Left ventricle myocardium inferior (tissue), 1 donor: ENCODE measurements around the gene SMIM29. TPM values are rescaled to one million over a fixed set of nuclear protein-coding genes. Genes with fewer than 3 reads are reported as not detected.

Experiments used
- DNase-seq: peaks from one replicate; pipeline ENCODE4 v3.0.0-alpha.2; 2020
- H3K27ac ChIP-seq: fragments of 200-600 bp; replicated peaks from 2 replicates; pipeline ENCODE4 v1.8.0; 2021
- H3K27me3 ChIP-seq: fragments of 200-600 bp; 2 replicates; pipeline ENCODE4 v1.8.0; 2021; ENCODE audit warnings: low read depth
- H3K36me3 ChIP-seq: fragments of 200-600 bp; 2 replicates; pipeline ENCODE4 v1.8.0; 2021
- H3K4me1 ChIP-seq: fragments of 200-600 bp; 2 replicates; pipeline ENCODE4 v1.8.0; 2021
- H3K4me3 ChIP-seq: fragments of 200-600 bp; 2 replicates; pipeline ENCODE4 v1.8.0; 2021; ENCODE audit warnings: mild to moderate bottlenecking, moderate library complexity
- H3K9me3 ChIP-seq: fragments of 200-600 bp; replicated peaks from 2 replicates; pipeline ENCODE4 v1.8.0; 2021
- CTCF ChIP-seq: fragments of 200-600 bp; IDR thresholded peaks from 2 replicates; pipeline ENCODE4 v1.8.0; 2021; ENCODE audit warnings: antibody characterized with exemption, mild to moderate bottlenecking, borderline replicate concordance
- intact Hi-C: fragments of 100-400 bp; cut with micrococcal nuclease; formaldehyde crosslinking; loops from one replicate; pipeline ENCODE4 v1.11.0; 2022
- total RNA-seq: library from RNA; stranded (reverse); fragmentation: NEBNext Ultra II Directional; extraction: Animal tissue kit (Norgen Biotek cat#: 25700); gene quantifications from one replicate; pipeline ENCODE4 v1.2.1, GENCODE V29; 2021
- donor health status: DM: no; HTN: yes; CAD: no; lungs with severe emphysema.

The SMIM29 gene
- total RNA-seq, 1 donor from 2014 or later, result 27.1 TPM

GRCh38 chr6:34239893-34240292, 8.9 kb downstream of the SMIM29 start:
- TF ChIP-seq CTCF, result no peak
- no peaks in the 10 kb centered on the region for H3K27me3 ChIP-seq
- H3K36me3 ChIP-seq, result peaks cover 15% of the 10 kb centered on the region
- intact Hi-C loops, result loop anchor here (5.0 kb wide), 1 partner anchor 43 kb away; no protein-coding TSS in a partner anchor
- no peaks in the 10 kb centered on the region for H3K9me3 ChIP-seq
- H3K27ac ChIP-seq, result no peak overlapping the region
- no peak for DNase-seq
- H3K4me3 ChIP-seq, result no peak overlapping the region
- H3K4me1 ChIP-seq, result peaks cover 43% of the 10 kb centered on the region

GRCh38 chr6:34239500-34239825, 9.3 kb downstream of the SMIM29 start:
- no peak for TF ChIP-seq CTCF
- Histone ChIP-seq H3K4me1 (peaks cover 39% of the 10 kb centered on the region), H3K4me3 (no peak overlapping the region), H3K27ac (no peak overlapping the region), H3K9me3 (no peaks in the 10 kb centered on the region), H3K36me3 (peaks cover 15% of the 10 kb centered on the region), H3K27me3 (no peaks in the 10 kb centered on the region)
- no peak for DNase-seq
- intact Hi-C loops, result loop anchor here (5.0 kb wide), 1 partner anchor 42 kb away; no protein-coding TSS in a partner anchor

GRCh38 chr6:34238585-34239499, 10.0 kb downstream of the SMIM29 start:
- Histone ChIP-seq H3K27ac (no peak overlapping the region), H3K4me3 (peak overlapping the region; percentile 91), H3K9me3 (no peaks in the 10 kb centered on the region), H3K36me3 (peaks cover 15% of the 10 kb centered on the region), H3K4me1 (peaks cover 33% of the 10 kb centered on the region), H3K27me3 (no peaks in the 10 kb centered on the region)
- intact Hi-C loops, result loop anchor here (5.0 kb wide), 1 partner anchor 42 kb away; no protein-coding TSS in a partner anchor
- no peak for DNase-seq
- no peak for TF ChIP-seq CTCF

GRCh38 chr6:34237722-34238584, 10.9 kb downstream of the SMIM29 start:
- DNase-seq, result no peak
- peak overlapping the region; percentile 91 for H3K4me3 ChIP-seq
- no peaks in the 10 kb centered on the region for H3K9me3 ChIP-seq
- H3K36me3 ChIP-seq, result peaks cover 15% of the 10 kb centered on the region
- peaks cover 27% of the 10 kb centered on the region for H3K4me1 ChIP-seq
- peak overlapping the region; percentile 55 for H3K27ac ChIP-seq
- intact Hi-C loops, result loop anchor here (5.0 kb wide), 1 partner anchor 41 kb away; no protein-coding TSS in a partner anchor
- H3K27me3 ChIP-seq, result no peaks in the 10 kb centered on the region
- TF ChIP-seq CTCF, result peak; percentile 23

- peak overlapping the region; percentile 91 for H3K4me3 ChIP-seq
- TF ChIP-seq CTCF, result no peak
- H3K4me1 ChIP-seq, result peaks cover 27% of the 10 kb centered on the region
- H3K27me3 ChIP-seq, result no peaks in the 10 kb centered on the region
- intact Hi-C loops, result loop anchor here (5.0 kb wide), 1 partner anchor 40 kb away; no protein-coding TSS in a partner anchor
- H3K27ac ChIP-seq, result peak overlapping the region; percentile 88
- no peaks in the 10 kb centered on the region for H3K9me3 ChIP-seq
- H3K36me3 ChIP-seq, result peaks cover 14% of the 10 kb centered on the region
- no peak for DNase-seq
These were observed 11.5 kb downstream of the SMIM29 start for GRCh38 chr6:34237316-34237721.
